IMR-90 (cell line): ENCODE results near the gene SH2D1B. TPM values are rescaled to one million over a fixed set of nuclear protein-coding genes. Genes with fewer than 3 reads are reported as not detected.

Experiments
- ATAC-seq: fragments of 200-7000 bp; cut with Tn5 transposase; 2 replicates; pipeline ENCODE4 v1.9.1; 2020; ENCODE audit warnings: low read depth, mild to moderate bottlenecking, moderate library complexity
- BruUV-seq: library from RNA; stranded (reverse); fragments of 400-500 nt; replicated peaks from 2 replicates; lab custom pipeline; 2021; lab: Mats Ljungman, UMichigan
- CTCF ChIA-PET: fragments of 300-600 bp; formaldehyde crosslinking; extraction: SDS; loops from one replicate; lab custom pipeline; 2021; ENCODE audit warnings: antibody characterized with exemption; lab: Yijun Ruan, JAX
- POLR2A ChIA-PET: fragments of 300-600 bp; sonication (Branson Sonifier 250); formaldehyde crosslinking; loops from one replicate; lab custom pipeline; 2022; ENCODE audit warnings: antibody characterized with exemption; ENCODE audit not compliant: unreplicated experiment; lab: Charles Lee
- DNase-seq: peaks from one replicate; pipeline ENCODE4 v3.0.0; 2013
- H2AFZ ChIP-seq: replicated peaks from 2 replicates; pipeline ENCODE3; 2013; ENCODE audit warnings: low read length, mild to moderate bottlenecking; ENCODE audit not compliant: poor library complexity
- H2AK5ac ChIP-seq: 2 replicates; pipeline ENCODE4 v1.6.1; 2013; ENCODE audit warnings: low read depth, low read length, inconsistent platforms
- H2AK9ac ChIP-seq: replicated peaks from 2 replicates; pipeline ENCODE3; 2013; ENCODE audit warnings: mild to moderate bottlenecking, low read depth, low read length, moderate library complexity; ENCODE audit not compliant: poor library complexity
- H2BK120ac ChIP-seq: 2 replicates; pipeline ENCODE4 v1.6.1; 2013; ENCODE audit warnings: low read depth, low read length, inconsistent platforms
- H2BK15ac ChIP-seq: 3 replicates; pipeline ENCODE4 v1.6.1; 2013; ENCODE audit warnings: low read depth, low read length, inconsistent platforms
- H2BK20ac ChIP-seq: 2 replicates; pipeline ENCODE4 v1.6.1; 2013; ENCODE audit warnings: low read depth, mild to moderate bottlenecking, inconsistent platforms, low read length, moderate library complexity
- H2BK5ac ChIP-seq: 2 replicates; pipeline ENCODE4 v1.6.1; 2013; ENCODE audit warnings: mild to moderate bottlenecking, low read depth, low read length, inconsistent platforms; ENCODE audit not compliant: poor library complexity, severe bottlenecking
- H3K14ac ChIP-seq: replicated peaks from 2 replicates; pipeline ENCODE4 v1.6.1; 2013; ENCODE audit warnings: low read depth, low read length, inconsistent platforms
- H3K18ac ChIP-seq: 2 replicates; pipeline ENCODE4 v1.6.1; 2013; ENCODE audit warnings: low read depth, low read length, control low read depth
- H3K23ac ChIP-seq: 2 replicates; pipeline ENCODE4 v1.6.1; 2013; ENCODE audit warnings: low read depth, low read length, inconsistent platforms
- H3K27ac ChIP-seq: 2 replicates; pipeline ENCODE4 v1.5.1; 2013; ENCODE audit warnings: mild to moderate bottlenecking, control low read depth, low read length; ENCODE audit not compliant: insufficient read depth
- H3K27me3 ChIP-seq: 2 replicates; pipeline ENCODE4 v1.6.1; 2013; ENCODE audit warnings: low read length; ENCODE audit not compliant: control insufficient read depth, insufficient read depth
- H3K36me3 ChIP-seq: 2 replicates; pipeline ENCODE4 v1.6.1; 2013; ENCODE audit warnings: low read length, mixed read lengths; ENCODE audit not compliant: control insufficient read depth, insufficient read depth
- H3K4ac ChIP-seq: 2 replicates; pipeline ENCODE4 v1.6.1; 2013; ENCODE audit warnings: low read depth, low read length, inconsistent platforms
- H3K4me1 ChIP-seq: 2 replicates; pipeline ENCODE4 v1.6.1; 2013; ENCODE audit warnings: low read length, mixed read lengths; ENCODE audit not compliant: control insufficient read depth, insufficient read depth
- H3K4me2 ChIP-seq: 2 replicates; pipeline ENCODE4 v1.6.1; 2013; ENCODE audit warnings: low read depth, mild to moderate bottlenecking, control low read depth, low read length, moderate library complexity
- H3K4me3 ChIP-seq: 2 replicates; pipeline ENCODE4 v1.5.1; 2013; ENCODE audit warnings: low read depth, mild to moderate bottlenecking, control low read depth, low read length, moderate library complexity; ENCODE audit not compliant: insufficient read depth
- H3K56ac ChIP-seq: 2 replicates; pipeline ENCODE4 v1.6.1; 2013; ENCODE audit warnings: low read length, inconsistent platforms; ENCODE audit not compliant: insufficient read depth; ENCODE audit errors: extremely low read depth
- H3K79me1 ChIP-seq, 2 experiments: 2 replicates each; pipeline ENCODE4 v1.6.1; 2013; ENCODE audit warnings: low read length in 2 of 2, inconsistent platforms in 1 of 2, low read depth in 1 of 2
- H3K9ac ChIP-seq: 2 replicates; pipeline ENCODE4 v1.6.1; 2013; ENCODE audit warnings: low read depth, low read length, control low read depth
- H3K9me1 ChIP-seq: 2 replicates; pipeline ENCODE4 v1.6.1; 2013; ENCODE audit warnings: low read length, inconsistent platforms; ENCODE audit not compliant: insufficient read depth
- H3K9me3 ChIP-seq: 2 replicates; pipeline ENCODE4 v1.6.1; 2013; ENCODE audit warnings: low read length; ENCODE audit not compliant: control insufficient read depth, insufficient read depth
- H4K20me1 ChIP-seq: 2 replicates; pipeline ENCODE4 v1.6.1; 2013; ENCODE audit warnings: low read length, inconsistent platforms; ENCODE audit not compliant: insufficient read depth
- H4K5ac ChIP-seq: 2 replicates; pipeline ENCODE4 v1.6.1; 2013; ENCODE audit warnings: mild to moderate bottlenecking, low read depth, low read length, control low read depth
- H4K8ac ChIP-seq, 2 experiments: 2 replicates each; pipeline ENCODE4 v1.6.1; 2013; ENCODE audit warnings: low read depth in 2 of 2, low read length in 2 of 2, control low read depth in 1 of 2, inconsistent platforms in 1 of 2
- H4K91ac ChIP-seq: 2 replicates; pipeline ENCODE4 v1.6.1; 2013; ENCODE audit warnings: low read depth, low read length, inconsistent platforms; ENCODE audit not compliant: insufficient read depth
- CEBPB ChIP-seq: IDR thresholded peaks from 2 replicates; pipeline ENCODE4 v1.6.1; 2012; ENCODE audit warnings: low read depth, low read length, improper control_type of control experiment
- CHD1 ChIP-seq: IDR thresholded peaks from 2 replicates; pipeline ENCODE4 v1.6.1; 2012; ENCODE audit warnings: low read depth, low read length, improper control_type of control experiment
- CTCF ChIP-seq: conservative IDR thresholded peaks from 2 replicates; pipeline ENCODE4 v1.5.1; 2012; ENCODE audit warnings: mild to moderate bottlenecking, low read depth, low read length, improper control_type of control experiment
- FOS ChIP-seq: fragments of 150-350 bp; IDR thresholded peaks from 2 replicates; pipeline ENCODE4 v1.6.1; 2016; ENCODE audit warnings: low read depth, low read length
- MXI1 ChIP-seq: IDR thresholded peaks from 2 replicates; pipeline ENCODE4 v1.6.1; 2012; ENCODE audit warnings: low read depth, mild to moderate bottlenecking, low read length, moderate library complexity, borderline replicate concordance
- NFE2L2 ChIP-seq: fragments of 150-350 bp; IDR thresholded peaks from 2 replicates; pipeline ENCODE4 v1.6.1; 2016; ENCODE audit warnings: low read depth, mild to moderate bottlenecking, low read length
- RAD21 ChIP-seq: IDR thresholded peaks from 2 replicates; pipeline ENCODE4 v1.6.1; 2012; ENCODE audit warnings: low read length, improper control_type of control experiment
- RCOR1 ChIP-seq: IDR thresholded peaks from 2 replicates; pipeline ENCODE4 v1.6.1; 2012; ENCODE audit warnings: mild to moderate bottlenecking, low read length, improper control_type of control experiment; ENCODE audit not compliant: insufficient replicate concordance
- WGBS, 2 experiments: methylation state at CpG; one replicate each; pipeline versions ENCODE4 v1.1.5 to v1.1.7; 2013; ENCODE audit warnings: missing lambda C conversion rate in 2 of 2; ENCODE audit not compliant: insufficient read length in 1 of 2; ENCODE audit errors: extremely low coverage in 2 of 2; 5-methylcytosine and 5-hydroxymethylcytosine counted together
- dilution Hi-C: fragments of 300-500 bp; cut with HindIII; formaldehyde crosslinking; loops from one replicate; pipeline ENCODE4 v1.14.3; 2018; ENCODE audit warnings: low sequenced_read_pairs; ENCODE audit not compliant: unreplicated experiment
- in situ Hi-C: fragments of 300-500 bp; cut with MboI; formaldehyde crosslinking; loops from 3 replicates; pipeline ENCODE4 v1.14.3; 2019; ENCODE audit warnings: low sequenced_read_pairs, inconsistent platforms, mixed read lengths
- intact Hi-C: fragments of 100-400 bp; cut with micrococcal nuclease; formaldehyde crosslinking; loops from 2 replicates; pipeline ENCODE4 v1.10.0; 2022
- polyA plus RNA-seq, 3 experiments: library from polyadenylated mRNA; depleted of rRNA; stranded (reverse); fragments of >200 nt; gene quantifications; 2 replicates each; pipeline ENCODE4 v1.2.3, GENCODE V29; 2012; ENCODE audit warnings: low replicate concordance in 1 of 3
- total RNA-seq: library from RNA; depleted of rRNA; stranded (reverse); fragments of >200 nt; gene quantifications from 2 replicates; pipeline ENCODE4 v1.2.3, GENCODE V29; 2012
- TF ChIP-seq, protein P1 (sequence below): fragments of 150-350 bp; IDR thresholded peaks from 2 replicates; pipeline ENCODE4 v1.6.1; 2016; ENCODE audit warnings: low read depth, mild to moderate bottlenecking, low read length, moderate library complexity, borderline replicate concordance

The SH2D1B gene
- total and polyA plus RNA-seq, 2 of the 4 experiments (the other 2 are of a cell fraction): 0.03 to 0.18 TPM

- no peak overlapping the region for H2AFZ ChIP-seq
- H3K36me3 ChIP-seq: no peaks in the 10 kb centered on the region
- H4K5ac ChIP-seq: no peak overlapping the region
- no peak overlapping the region for H3K27ac ChIP-seq
- ChIA-PET POLR2A (no interaction called here), CTCF (no interaction called here)
- no peak overlapping the region for H3K23ac ChIP-seq
- H2BK120ac ChIP-seq: no peak overlapping the region
- H3K27me3 ChIP-seq: no peaks in the 10 kb centered on the region
- H2BK20ac ChIP-seq: no peak overlapping the region
- no peaks in the 10 kb centered on the region for H3K79me1 ChIP-seq
- H3K9ac ChIP-seq: no peak overlapping the region
- H2BK5ac ChIP-seq: no peak overlapping the region
- no peak overlapping the region for H2BK15ac ChIP-seq
- ATAC-seq (no peak), DNase-seq (no peak)
- no peak overlapping the region for H4K91ac ChIP-seq
- intact Hi-C loops (no loop called here), dilution Hi-C loops (no loop called here), in situ Hi-C loops (no loop called here)
- H3K56ac ChIP-seq: no peak overlapping the region
- no peaks in the 10 kb centered on the region; the same call in 1 of the 2 replicates for H3K4me1 ChIP-seq
- H4K8ac ChIP-seq: no peak overlapping the region
- no TSS peak for BruUV-seq
- no peak overlapping the region for H3K4me2 ChIP-seq
- no peak overlapping the region for H3K14ac ChIP-seq
- no peaks in the 10 kb centered on the region for H3K9me3 ChIP-seq
- no peak overlapping the region for H2AK9ac ChIP-seq
- 80% methylated on average over 1 of the region's 3 CpGs; no CpG with 5 or more reads in 1 of the 2 experiments for WGBS, 2 experiments
- no peak overlapping the region for H3K18ac ChIP-seq
- H3K4me3 ChIP-seq: no peak overlapping the region
- no peaks in the 10 kb centered on the region for H4K20me1 ChIP-seq
- H3K4ac ChIP-seq: no peak overlapping the region
- TF ChIP-seq RCOR1 (no peak), FOS (no peak), RAD21 (no peak), NFE2L2 (no peak), MXI1 (no peak), CEBPB (no peak), CTCF (no peak), CHD1 (no peak)
- TF ChIP-seq, protein P1, sequence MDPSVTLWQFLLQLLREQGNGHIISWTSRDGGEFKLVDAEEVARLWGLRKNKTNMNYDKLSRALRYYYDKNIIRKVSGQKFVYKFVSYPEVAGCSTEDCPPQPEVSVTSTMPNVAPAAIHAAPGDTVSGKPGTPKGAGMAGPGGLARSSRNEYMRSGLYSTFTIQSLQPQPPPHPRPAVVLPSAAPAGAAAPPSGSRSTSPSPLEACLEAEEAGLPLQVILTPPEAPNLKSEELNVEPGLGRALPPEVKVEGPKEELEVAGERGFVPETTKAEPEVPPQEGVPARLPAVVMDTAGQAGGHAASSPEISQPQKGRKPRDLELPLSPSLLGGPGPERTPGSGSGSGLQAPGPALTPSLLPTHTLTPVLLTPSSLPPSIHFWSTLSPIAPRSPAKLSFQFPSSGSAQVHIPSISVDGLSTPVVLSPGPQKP: no peak
- H2AK5ac ChIP-seq: no peak overlapping the region
- no peaks in the 10 kb centered on the region; the same call in 1 of the 2 replicates for H3K9me1 ChIP-seq
Measured at GRCh38 chr1:162420120-162420519, 8.2 kb upstream of the SH2D1B start.
